CD4-positive, alpha-beta T cell treated with Interferon alpha-2 for 1 hour (primary cell): ENCODE data around the gene SACM1L.

Experiments used
- DNase-seq, 2 donors: peaks; one replicate each; pipeline ENCODE4 v3.0.0-alpha.2; 2020 to 2022

The SACM1L gene

DNA sequence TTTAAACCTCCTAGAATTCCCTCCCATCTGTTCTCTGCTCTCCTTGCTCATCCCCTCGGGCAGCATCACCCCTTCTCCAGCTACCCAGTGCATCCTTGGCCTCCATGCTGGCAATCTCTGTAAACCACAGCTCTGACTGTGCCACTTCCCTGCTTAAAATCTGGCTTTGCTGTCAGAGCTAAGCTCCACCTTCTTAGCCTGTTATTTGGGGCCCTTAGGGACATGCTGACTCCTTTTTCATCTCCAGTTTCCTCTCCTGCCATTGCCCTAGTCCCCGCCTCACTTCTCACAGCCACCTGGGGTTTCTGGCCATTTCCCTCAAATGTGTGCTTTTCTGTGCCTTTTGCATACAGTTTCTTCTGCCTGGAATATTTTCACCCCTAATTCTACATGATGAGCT, 101.4 kb downstream of the SACM1L start:
- DNase-seq, result no peak

DNA sequence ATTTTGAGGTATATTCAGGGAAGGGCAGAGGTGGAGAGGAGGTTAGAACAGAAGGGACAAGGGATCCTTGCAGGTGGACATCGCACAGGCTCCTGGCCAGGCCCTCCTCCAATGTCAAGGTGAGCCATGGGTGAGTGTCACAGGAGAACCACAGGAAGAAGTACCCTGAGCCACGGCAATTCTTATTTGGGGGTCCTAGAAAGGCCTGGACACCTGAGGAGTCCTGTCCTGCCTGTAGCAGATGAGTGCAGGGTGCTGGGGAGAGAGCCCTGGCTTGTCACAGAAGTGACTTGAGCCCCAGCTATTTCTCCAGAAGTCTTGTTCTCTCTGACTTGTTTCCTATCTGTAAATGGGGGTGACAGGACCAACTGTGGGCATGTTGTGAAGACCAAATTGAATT, 102.8 kb downstream of the SACM1L start:
- no peak for DNase-seq

DNA sequence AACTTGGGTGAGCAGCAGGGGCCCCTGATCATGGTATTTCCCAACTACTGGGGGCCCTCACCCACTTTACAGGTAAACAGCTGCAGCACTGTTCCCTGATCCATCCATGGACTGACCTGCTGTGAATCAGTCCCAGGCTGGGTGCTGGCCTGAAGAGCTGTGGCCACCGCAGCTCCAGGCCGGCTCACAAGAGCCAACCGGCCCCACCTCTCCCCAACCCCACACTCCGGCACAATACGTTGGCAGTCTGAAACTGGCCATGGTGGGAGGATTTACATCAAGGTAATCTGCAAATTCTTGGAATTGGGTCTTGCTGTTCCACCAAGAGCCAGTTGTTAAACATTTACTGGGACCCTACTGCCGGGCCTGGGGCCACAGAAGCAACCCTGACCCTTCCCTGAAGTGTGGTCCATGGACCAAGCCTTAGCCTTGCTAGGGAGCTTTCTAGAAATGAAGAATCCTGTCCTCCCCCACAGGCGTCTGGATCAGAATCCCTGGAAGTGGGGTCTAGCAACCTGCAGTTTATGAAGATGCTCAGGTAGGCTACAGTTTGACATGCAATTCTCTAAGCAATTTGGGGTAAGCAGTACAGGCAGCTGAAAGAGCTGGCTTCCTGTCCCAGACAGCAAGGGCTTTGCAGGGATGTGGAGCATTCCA, 103.4 kb downstream of the SACM1L start:
- DNase-seq, result no peak

DNA sequence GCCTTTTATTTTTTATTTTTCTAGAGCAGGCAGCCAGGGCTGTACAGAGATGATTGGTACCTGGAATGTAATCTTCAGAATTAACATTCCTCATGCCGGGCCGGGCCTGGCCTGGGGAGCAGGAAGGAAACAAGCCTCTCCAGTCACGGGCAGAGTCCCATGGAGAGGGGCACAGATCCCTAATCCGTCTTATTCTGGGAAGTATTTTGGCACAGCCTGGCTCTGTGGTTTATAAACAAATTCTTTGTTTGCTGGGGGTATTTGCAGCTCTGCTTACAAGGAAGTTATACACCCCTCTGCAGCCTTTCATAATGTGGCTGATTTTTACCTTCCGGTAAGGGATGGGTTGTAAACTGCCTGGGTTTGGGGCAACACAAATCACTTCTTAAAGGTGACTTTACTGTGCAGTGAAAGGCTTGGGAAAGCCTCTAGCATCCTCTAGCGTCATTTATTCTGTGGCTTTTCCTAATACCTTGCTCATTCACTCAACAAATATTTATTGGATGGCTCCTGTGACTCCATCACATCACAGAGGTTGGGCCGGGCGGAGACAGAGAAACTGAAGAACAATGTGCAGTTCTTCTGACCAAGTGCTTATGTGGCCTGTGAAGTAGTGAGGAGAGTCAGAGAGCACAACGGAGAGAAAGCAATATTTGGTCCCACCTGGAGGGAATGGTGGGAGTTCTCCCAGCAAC, 104.4 kb downstream of the SACM1L start:
- DNase-seq, result no peak

DNA sequence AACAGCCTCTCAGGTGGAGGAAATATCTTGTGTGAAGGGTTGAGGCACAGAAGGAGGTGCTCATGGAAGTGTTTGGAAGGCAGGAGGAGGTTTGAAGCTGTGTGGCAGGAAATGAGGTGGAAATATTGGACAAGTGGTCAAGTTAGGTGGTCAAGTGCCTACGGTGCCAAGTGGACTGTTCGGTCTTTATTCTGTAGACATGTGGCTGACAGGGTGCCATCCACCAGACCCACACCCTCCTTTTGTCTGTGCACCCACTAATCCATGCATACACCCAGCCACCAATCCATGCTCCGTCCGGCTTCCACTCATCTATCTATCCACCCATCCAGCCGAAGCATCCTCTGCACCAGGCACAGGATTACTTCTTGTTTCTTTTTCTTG, 105.0 kb downstream of the SACM1L start:
- no peak for DNase-seq

DNA sequence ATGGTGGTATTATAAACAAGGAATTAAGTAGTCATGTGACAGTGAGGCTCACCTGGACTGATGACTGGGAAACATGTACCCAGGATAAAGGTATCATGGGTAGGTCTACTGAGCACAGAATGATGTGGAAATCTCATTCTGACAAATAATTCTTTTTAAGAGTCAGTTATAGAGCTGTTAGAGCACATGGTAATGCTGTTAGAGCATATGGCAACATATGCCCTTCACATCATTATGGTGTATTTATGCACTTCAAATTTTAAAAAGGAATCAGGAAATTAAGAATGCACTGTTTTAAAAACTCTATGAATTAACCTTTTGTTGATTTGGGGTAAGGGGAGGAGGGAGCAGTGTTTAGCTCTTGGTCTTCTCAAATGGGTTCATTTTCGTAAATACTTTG, 105.5 kb downstream of the SACM1L start:
- no peak for DNase-seq
